ENCODE measurements around the gene PYGL.
A peak's percentile ranks its signal among the peaks of the same experiment; 100 is the strongest.

PYGL gene

DNA sequence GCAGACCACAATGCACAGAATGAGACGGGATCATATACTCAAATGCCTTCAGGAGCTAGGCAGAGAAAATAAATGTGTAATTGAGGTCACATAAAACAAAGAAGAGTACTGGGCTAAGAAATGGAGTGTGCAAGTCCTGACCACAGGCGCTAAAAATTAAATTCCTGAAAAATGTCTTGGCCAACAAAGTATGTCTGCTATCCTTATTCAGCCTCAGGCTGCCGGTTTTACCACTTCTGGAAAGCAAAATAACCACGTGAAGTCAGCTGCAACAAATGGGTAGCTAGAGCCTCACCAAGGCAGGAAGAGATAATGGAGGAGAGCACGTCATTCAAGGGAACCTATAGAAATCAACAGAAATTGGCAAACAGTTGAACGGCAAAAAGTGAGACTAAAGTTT is 3.1 kb downstream of the PYGL start:
- no peaks in the 10 kb centered on the region for H3K79me2 ChIP-seq (ENCODE audit: low read length)
- H3K9me3 ChIP-seq (ENCODE audit: insufficient read depth, low read length), result no peaks in the 10 kb centered on the region
- peaks cover 16% of the 10 kb centered on the region for H3K4me1 ChIP-seq (ENCODE audit: low read length)
- H3K9ac ChIP-seq (ENCODE audit: low read length), result no peak overlapping the region
- no peak overlapping the region for H3K27ac ChIP-seq (ENCODE audit: low read length)
- no peak overlapping the region for H3K4me2 ChIP-seq (ENCODE audit: low read length)
- H2AFZ ChIP-seq (ENCODE audit: low read depth, low read length), result no peak overlapping the region
- H3K36me3 ChIP-seq (replicated peaks; ENCODE audit: low read depth, low read length), result no peaks in the 10 kb centered on the region
- no peak overlapping the region for H3K4me3 ChIP-seq (ENCODE audit: low read length)
- no peaks in the 10 kb centered on the region for H4K20me1 ChIP-seq (ENCODE audit: insufficient read depth, low read length)
- no peak for TF ChIP-seq EZH2phosphoT487 (IDR thresholded peaks at IDR 0.05; ENCODE audit: low read depth)
- TF ChIP-seq, protein P1, sequence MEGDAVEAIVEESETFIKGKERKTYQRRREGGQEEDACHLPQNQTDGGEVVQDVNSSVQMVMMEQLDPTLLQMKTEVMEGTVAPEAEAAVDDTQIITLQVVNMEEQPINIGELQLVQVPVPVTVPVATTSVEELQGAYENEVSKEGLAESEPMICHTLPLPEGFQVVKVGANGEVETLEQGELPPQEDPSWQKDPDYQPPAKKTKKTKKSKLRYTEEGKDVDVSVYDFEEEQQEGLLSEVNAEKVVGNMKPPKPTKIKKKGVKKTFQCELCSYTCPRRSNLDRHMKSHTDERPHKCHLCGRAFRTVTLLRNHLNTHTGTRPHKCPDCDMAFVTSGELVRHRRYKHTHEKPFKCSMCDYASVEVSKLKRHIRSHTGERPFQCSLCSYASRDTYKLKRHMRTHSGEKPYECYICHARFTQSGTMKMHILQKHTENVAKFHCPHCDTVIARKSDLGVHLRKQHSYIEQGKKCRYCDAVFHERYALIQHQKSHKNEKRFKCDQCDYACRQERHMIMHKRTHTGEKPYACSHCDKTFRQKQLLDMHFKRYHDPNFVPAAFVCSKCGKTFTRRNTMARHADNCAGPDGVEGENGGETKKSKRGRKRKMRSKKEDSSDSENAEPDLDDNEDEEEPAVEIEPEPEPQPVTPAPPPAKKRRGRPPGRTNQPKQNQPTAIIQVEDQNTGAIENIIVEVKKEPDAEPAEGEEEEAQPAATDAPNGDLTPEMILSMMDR (IDR thresholded peaks at IDR 0.05; ENCODE audit: low read depth, low read length), result no peak
- H3K27me3 ChIP-seq (ENCODE audit: low read depth, low read length), result no peaks in the 10 kb centered on the region

DNA sequence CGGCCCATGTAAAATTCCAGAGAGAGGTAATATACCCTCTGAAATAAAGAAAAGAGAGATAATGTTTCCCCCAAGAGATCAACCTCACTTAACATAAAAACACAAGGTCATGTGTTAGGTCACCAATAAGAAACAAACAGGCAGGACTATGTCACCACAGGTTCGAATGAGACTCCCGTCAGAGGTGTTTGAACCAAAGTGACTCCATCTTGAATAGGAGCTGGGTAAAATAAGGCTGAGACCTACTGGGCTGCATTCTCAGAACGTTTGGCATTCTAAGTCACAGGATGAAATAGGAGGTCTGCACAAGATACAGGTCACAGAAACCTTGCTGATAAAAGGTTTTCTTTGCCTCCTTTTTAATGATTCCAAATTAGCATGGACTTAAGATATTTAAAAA is 6.5 kb downstream of the PYGL start:
- peak overlapping the region; percentile 4 for H3K4me2 ChIP-seq (ENCODE audit: low read length)
- H3K79me2 ChIP-seq (ENCODE audit: low read length), result no peaks in the 10 kb centered on the region
- H3K27ac ChIP-seq (ENCODE audit: low read length), result no peak overlapping the region
- H2AFZ ChIP-seq (ENCODE audit: low read depth, low read length), result no peak overlapping the region
- H3K9me3 ChIP-seq (ENCODE audit: insufficient read depth, low read length), result no peaks in the 10 kb centered on the region
- H3K9ac ChIP-seq (ENCODE audit: low read length), result no peak overlapping the region
- no peaks in the 10 kb centered on the region for H3K36me3 ChIP-seq (replicated peaks; ENCODE audit: low read depth, low read length)
- peaks cover 16% of the 10 kb centered on the region for H3K4me1 ChIP-seq (ENCODE audit: low read length)
- no peaks in the 10 kb centered on the region for H4K20me1 ChIP-seq (ENCODE audit: insufficient read depth, low read length)
- no peak overlapping the region for H3K4me3 ChIP-seq (ENCODE audit: low read length)
- no peaks in the 10 kb centered on the region for H3K27me3 ChIP-seq (ENCODE audit: low read depth, low read length)
- no peak for TF ChIP-seq EZH2phosphoT487 (IDR thresholded peaks at IDR 0.05; ENCODE audit: low read depth)
- TF ChIP-seq, protein P1 (IDR thresholded peaks at IDR 0.05; ENCODE audit: low read depth, low read length), result no peak

DNA sequence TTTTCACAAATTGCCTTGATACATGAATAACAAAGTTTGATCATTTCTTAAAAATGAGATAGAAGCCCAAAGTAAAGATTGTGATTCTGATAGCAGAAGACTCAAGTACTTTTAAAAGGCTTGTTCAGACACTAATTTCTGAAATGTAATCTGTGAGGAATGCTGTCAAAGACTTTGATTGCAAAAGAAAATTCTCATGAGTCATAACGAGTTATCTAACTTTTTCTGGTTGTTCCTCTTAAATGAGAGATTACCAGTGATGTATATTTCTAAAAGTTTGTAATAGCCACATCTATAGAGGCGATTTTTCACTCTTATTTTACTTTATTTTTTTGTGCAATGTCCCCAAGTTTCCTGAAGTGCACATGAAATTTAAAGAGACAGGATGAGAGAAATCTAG is 7.0 kb downstream of the PYGL start:
- no peaks in the 10 kb centered on the region for H3K36me3 ChIP-seq (replicated peaks; ENCODE audit: low read depth, low read length)
- TF ChIP-seq, protein P1 (IDR thresholded peaks at IDR 0.05; ENCODE audit: low read depth, low read length), result no peak
- no peak for TF ChIP-seq EZH2phosphoT487 (IDR thresholded peaks at IDR 0.05; ENCODE audit: low read depth)
- H3K9ac ChIP-seq (ENCODE audit: low read length), result no peak overlapping the region

DNA sequence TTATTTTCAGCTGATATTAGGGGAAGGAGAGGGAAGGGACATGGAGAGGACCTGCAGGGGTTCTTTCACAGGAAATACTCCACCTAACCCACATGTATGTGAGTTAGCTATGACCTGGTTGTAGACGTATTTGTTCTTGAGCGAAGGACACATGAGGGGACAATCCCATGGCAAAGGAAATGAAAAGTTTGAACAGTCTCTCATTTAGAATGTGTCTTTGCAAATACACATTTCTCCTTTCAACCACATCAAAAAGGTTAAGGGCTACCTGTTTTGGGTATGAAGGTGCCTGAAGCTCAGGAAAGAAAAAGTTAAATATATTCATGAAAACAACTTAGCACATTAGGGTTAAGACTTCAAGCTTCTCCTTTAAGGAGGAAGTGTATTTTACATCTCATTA is 7.4 kb downstream of the PYGL start:
- Histone ChIP-seq H3K9me3 (ENCODE audit: insufficient read depth, low read length) (no peaks in the 10 kb centered on the region), H3K4me2 (ENCODE audit: low read length) (peak overlapping the region; percentile 4), H3K27me3 (ENCODE audit: low read depth, low read length) (no peaks in the 10 kb centered on the region), H3K9ac (ENCODE audit: low read length) (no peak overlapping the region), H3K4me1 (ENCODE audit: low read length) (peaks cover 16% of the 10 kb centered on the region), H3K4me3 (ENCODE audit: low read length) (no peak overlapping the region), H3K27ac (ENCODE audit: low read length) (no peak overlapping the region), H2AFZ (ENCODE audit: low read depth, low read length) (no peak overlapping the region), H3K36me3 (replicated peaks; ENCODE audit: low read depth, low read length) (no peaks in the 10 kb centered on the region), H4K20me1 (ENCODE audit: insufficient read depth, low read length) (no peaks in the 10 kb centered on the region), H3K79me2 (ENCODE audit: low read length) (no peaks in the 10 kb centered on the region)
- TF ChIP-seq, protein P1 (IDR thresholded peaks at IDR 0.05; ENCODE audit: low read depth, low read length), result no peak

More for the DNA sequence above, 7.0 kb downstream of the PYGL start:
- H4K20me1 ChIP-seq (ENCODE audit: insufficient read depth, low read length), result no peaks in the 10 kb centered on the region
- H2AFZ ChIP-seq (ENCODE audit: low read depth, low read length), result no peak overlapping the region
- no peaks in the 10 kb centered on the region for H3K27me3 ChIP-seq (ENCODE audit: low read depth, low read length)
- peaks cover 16% of the 10 kb centered on the region for H3K4me1 ChIP-seq (ENCODE audit: low read length)
- H3K79me2 ChIP-seq (ENCODE audit: low read length), result no peaks in the 10 kb centered on the region
- no peaks in the 10 kb centered on the region for H3K9me3 ChIP-seq (ENCODE audit: insufficient read depth, low read length)
- H3K27ac ChIP-seq (ENCODE audit: low read length), result no peak overlapping the region
- H3K4me2 ChIP-seq (ENCODE audit: low read length), result peak overlapping the region; percentile 4
- H3K4me3 ChIP-seq (ENCODE audit: low read length), result no peak overlapping the region
